ENCODE measurements around the gene MRPS2.

DNA sequence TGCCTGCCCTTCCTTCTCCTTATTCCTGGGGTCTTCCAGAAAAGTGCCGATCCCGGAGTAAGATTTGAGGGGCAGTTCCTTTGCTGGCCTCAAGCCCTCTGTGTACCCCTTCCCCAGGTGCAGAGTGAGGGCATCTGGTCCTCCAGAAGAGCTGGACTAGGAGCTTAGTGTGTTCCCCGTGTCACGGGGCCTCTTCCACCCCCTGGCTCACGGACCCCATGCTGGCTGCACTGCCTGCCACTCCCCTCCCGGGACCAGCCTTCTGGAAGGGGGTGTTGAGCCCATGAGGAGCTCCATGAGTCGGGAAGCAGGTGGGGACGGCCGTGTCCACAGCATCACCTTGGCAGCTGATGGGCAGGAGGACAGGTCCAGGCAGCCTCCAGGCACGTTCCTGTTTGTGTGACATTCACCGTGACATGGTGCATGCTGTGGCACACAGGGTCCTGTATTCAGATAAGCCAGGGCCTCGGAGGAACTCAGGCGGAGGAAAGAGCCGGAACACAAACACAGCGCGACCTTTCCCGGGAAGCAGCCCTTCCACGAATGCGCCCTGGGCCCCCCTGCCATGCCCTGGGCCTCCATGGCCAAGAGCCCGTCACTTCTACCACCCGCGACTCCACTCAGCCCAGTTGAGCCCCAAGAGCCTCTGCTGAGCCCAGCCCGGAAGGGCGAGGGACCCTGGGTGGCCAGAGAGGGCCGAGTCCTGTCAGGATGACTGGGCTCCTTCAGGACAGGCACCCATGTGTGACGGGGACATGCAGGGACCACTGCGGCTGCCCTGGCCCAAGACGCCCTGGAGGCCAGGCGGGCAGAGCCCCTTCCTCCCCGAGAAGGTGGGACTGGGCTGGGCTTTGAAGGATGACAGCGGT lies 14.8 kb downstream of the MRPS2 start:
- TF ChIP-seq POLR2AphosphoS5 (IDR thresholded peaks at IDR 0.05), result no peak
- TF ChIP-seq, protein P1, sequence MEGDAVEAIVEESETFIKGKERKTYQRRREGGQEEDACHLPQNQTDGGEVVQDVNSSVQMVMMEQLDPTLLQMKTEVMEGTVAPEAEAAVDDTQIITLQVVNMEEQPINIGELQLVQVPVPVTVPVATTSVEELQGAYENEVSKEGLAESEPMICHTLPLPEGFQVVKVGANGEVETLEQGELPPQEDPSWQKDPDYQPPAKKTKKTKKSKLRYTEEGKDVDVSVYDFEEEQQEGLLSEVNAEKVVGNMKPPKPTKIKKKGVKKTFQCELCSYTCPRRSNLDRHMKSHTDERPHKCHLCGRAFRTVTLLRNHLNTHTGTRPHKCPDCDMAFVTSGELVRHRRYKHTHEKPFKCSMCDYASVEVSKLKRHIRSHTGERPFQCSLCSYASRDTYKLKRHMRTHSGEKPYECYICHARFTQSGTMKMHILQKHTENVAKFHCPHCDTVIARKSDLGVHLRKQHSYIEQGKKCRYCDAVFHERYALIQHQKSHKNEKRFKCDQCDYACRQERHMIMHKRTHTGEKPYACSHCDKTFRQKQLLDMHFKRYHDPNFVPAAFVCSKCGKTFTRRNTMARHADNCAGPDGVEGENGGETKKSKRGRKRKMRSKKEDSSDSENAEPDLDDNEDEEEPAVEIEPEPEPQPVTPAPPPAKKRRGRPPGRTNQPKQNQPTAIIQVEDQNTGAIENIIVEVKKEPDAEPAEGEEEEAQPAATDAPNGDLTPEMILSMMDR (IDR thresholded peaks at IDR 0.05 in 8 of 11, conservative IDR thresholded peaks at IDR 0.05 in 3 of 11), result no peak

Data from spleen (tissue), 7 donors.